Stimulated activated CD8-positive, alpha-beta memory T cell treated with anti-CD3 and anti-CD28 coated beads, Interleukin-7, amount 100 ng/mL, for 1 hour (primary cell): ENCODE data around the gene OR5AL1.
"Not testable (repeated sequence)": the region's sequence is repeated elsewhere in the genome, so short reads cannot be mapped to it uniquely, and the experiment has no call there.

Source experiments
- DNase-seq, 2 donors: peaks; one replicate each; pipeline ENCODE4 v3.0.0-alpha.2; 2020; ENCODE audit warnings: low read depth in 2 of 2

The OR5AL1 gene

DNA sequence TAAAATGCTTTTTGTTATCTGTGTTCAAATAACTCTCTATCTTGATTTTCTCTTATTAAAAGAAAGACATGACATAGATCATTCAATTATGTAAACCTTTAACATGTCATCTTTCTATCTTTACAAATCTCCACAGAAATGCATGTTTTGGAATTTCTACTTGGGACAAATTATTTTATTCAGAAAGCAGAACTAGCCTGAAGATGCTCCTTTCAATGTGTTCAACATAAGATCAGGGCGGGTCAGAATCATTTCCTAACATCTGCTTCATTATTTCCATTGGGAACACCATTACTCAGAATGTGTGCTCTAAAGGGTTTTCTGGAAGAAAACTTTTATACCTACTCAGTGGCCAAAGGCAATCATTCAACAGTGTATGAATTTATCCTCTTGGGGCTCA lies at the start of gene OR5AL1:
Gene OR5AL1, plus strand, starts transcription at position 301 of the 400 bp plus-strand sequence.
- no peak for DNase-seq

DNA sequence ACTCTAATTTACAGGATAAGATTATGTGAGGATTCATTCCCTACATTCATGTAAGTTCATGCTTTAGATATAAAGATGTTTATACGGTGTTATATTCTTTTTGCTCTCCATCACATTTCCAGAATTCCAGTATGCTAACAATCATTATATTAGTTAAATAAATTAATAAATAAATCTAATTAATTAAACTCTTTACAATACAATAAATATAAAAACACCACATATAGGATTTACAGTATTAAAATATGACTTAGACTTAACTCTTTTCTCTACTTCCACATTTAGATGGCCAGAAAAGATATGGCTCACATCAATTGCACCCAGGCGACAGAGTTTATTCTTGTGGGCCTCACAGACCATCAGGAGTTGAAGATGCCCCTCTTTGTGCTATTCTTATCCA lies 37.2 kb upstream of the OR5AL1 start, which contains the start of gene OR8U1:
Gene OR8U1, plus strand, starts transcription at position 301 of the 400 bp plus-strand sequence. Its CDS starts 0 bp downstream, at position 301.
- DNase-seq: no peak

DNA sequence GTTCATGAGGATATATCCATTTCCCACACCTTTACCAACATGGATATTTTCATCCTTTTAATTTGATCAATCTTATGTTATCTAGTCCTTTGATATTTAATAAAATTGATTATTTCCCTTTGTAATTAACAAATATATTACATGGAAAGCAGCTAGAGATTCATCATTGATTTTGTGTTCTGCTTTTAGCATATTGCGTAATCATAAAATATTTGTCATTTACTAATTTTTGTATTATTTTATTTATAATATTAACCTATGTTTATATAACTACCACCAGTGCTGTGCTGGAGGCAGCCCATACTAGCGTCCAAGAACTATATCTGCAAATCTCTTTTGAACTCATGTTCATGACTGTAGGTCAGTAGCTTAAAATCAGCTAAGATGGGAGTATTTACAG lies 32.4 kb upstream of the OR5AL1 start:
- no peak for DNase-seq

DNA sequence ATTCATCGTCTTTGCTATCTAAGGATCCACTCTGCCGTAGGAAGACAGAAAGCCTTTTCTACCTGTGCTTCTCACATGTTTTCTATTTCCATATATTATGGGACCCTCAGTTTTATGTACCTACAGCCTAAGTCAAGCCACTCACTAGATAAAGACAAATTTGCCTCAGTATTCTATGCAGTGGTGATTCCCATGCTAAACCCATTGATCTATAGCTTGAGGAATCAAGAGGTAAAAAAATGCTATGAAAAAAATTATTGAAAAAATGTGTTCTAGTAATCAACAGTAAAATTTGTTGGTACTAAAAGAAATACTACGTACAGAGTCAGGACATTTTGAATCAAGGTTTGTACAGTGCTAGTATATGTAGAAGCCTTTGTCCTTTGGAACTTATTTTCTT lies 18.1 kb upstream of the OR5AL1 start:
- DNase-seq: no peak

DNA sequence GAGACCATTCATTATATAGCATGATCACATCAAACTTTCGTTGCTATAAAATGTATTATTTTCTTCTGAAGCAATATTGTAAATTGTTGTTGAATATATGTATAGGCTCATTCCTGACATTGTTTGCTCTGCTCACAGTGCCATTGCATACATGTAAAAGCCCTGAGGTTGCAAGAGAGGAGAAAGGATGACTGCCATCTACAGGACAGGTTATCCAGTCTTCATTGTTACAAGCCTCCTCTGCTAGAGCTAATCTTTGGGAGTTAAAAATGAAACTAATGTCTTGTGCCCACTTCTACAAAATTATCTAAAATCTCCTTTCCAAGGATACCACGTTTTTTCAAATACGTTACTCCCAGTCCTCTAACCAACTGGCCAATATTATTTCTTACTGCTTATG lies 16.4 kb upstream of the OR5AL1 start:
- DNase-seq: no peak

DNA sequence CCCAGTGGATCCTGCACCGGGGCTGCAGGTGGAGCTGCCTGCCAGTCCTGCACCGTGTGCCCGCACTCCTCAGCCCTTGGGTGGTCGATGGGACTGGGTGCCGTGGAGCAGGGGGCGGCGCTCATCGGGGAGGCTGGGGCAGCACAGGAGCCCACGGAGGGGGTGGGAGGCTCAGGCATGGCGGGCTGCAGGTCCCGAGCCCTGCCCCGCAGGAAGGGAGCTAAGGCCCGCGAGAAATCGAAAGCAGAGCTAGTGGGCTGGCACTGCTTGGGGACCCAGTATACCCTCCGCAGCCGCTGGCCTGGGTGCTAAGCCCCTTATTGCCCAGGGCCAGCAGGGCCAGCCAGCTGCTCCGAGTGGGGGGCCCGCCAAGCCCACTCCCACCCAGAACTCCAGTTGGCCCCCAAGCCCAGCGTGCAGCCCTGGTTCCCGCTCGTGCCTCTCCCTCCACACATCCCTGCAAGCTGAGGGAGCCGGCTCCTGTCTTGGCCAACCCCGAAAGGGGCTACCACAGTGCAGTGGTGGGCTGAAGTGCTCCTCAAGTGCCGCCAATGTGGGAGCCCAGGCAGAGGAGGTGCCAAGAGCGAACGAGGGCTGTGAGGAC lies 10.5 kb upstream of the OR5AL1 start:
- not testable (repeated sequence) for DNase-seq

DNA sequence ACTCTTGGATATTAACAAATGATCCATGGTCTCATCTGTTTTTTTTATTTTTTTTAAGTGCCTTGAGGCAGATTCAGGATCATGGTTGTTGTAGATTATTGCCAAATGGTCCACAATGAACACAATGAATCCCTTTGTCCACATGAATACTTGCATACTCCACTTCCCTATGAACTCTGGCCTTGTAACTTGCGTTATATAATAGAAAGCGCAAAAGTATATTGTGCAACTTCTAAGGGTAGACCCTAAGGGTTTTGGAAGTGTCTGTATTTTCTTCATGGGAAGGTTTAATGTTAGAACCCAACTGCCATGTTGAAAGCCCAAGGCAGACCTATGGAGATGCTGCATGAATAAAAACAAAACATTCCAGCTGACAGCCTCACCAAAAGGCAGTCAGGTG lies 8.1 kb upstream of the OR5AL1 start:
- no peak for DNase-seq

DNA sequence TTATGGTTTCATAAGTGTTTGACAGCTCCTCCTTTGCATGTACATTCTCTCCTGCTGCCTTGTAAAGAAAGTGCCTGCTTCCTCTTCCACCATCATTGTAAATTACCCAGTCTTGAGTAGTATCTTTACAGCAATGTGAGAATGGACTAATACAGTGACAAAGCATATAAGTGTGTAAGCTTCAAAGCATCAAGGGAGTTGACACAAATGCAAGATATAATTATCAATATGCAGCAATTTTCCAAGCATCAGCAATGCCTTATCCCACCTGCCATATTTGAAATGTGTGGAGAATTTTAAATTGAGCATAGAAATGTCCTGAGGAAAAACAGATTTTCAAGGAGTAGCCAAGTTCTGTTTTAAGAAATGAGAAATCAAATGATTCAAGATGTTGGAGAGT lies 1.7 kb upstream of the OR5AL1 start:
- no peak for DNase-seq

DNA sequence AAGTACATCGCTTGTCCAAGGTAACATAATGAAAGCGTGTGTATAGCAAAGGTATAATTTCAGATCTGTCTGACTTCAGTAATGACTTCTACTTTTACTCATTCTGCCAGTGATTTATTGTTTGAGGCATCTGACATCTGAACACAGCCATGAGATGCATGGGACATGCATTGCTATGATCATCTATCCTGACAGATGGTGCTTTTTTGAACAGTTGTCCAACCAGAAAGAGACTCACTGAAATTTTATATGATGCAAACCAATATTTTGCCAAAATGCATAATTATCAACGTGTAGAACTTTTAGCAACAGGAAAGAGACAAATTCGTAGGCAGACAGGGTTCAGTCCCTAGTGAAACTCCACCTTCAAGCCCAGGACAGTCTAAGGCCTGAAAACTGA lies 41.0 kb downstream of the OR5AL1 start:
- no peak for DNase-seq

DNA sequence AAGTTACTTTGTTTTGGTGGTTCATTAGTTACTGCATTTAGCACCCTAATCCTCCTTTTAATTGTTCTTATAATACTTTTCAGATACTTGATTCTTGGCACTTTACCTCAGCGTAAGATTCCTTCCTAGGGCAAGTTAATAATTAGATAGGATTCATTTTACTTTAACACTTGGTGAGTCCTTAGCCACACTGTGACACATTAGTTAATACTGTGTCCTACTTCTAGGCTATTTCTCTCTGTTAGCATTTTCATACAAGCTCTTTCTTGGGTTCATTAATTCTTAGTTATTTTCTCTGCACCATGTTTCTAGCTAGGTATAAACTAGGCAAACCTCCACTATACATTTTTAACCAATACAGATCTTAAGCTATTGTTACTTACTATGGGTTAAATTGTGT lies 44.6 kb downstream of the OR5AL1 start:
- no peak for DNase-seq
